ENCODE results near the gene ZNF532. TPM values are rescaled to one million over a fixed set of nuclear protein-coding genes. Genes with fewer than 3 reads are reported as not detected.

Gene ZNF532
- polyA plus RNA-seq, 1 experiment = 75.3 TPM

GRCh38 chr18:58831606-58832005, 33.1 kb upstream of the ZNF532 start:
- ChIA-PET POLR2A (no interaction called here), CTCF (no interaction called here)
- Histone ChIP-seq H3K36me3 (ENCODE audit: control insufficient read depth, insufficient read depth, low read length) (no peaks in the 10 kb centered on the region), H3K4me3 (ENCODE audit: low read depth, low read length) (no peak overlapping the region), H3K27me3 (ENCODE audit: control insufficient read depth, insufficient read depth, low read length) (no peaks in the 10 kb centered on the region)
- TF ChIP-seq CTCF (IDR thresholded peaks at IDR 0.05; ENCODE audit: insufficient read depth, low read depth, low read length) = no peak
- DNase-seq (ENCODE audit: low read depth) = no peak

GRCh38 chr18:58838165-58838860, 26.4 kb upstream of the ZNF532 start:
- CTCF ChIA-PET = interaction anchor here (1.1 kb wide), 1 partner anchor 9 kb away, joined by 3 read pairs; no protein-coding TSS in a partner anchor
- TF ChIP-seq CTCF (IDR thresholded peaks at IDR 0.05; ENCODE audit: insufficient read depth, low read depth, low read length) = no peak

GRCh38 chr18:58838946-58839345, 25.7 kb upstream of the ZNF532 start:
- POLR2A ChIA-PET = no interaction called here
- H3K27me3 ChIP-seq (ENCODE audit: control insufficient read depth, insufficient read depth, low read length) = no peaks in the 10 kb centered on the region
- H3K4me3 ChIP-seq (ENCODE audit: low read depth, low read length) = no peak overlapping the region
- CTCF ChIA-PET = interaction anchor here (0.7 kb wide), 1 partner anchor 9 kb away, joined by 3 read pairs; no protein-coding TSS in a partner anchor
- TF ChIP-seq CTCF (IDR thresholded peaks at IDR 0.05; ENCODE audit: insufficient read depth, low read depth, low read length) = no peak
- DNase-seq (ENCODE audit: low read depth) = no peak
- no peaks in the 10 kb centered on the region for H3K36me3 ChIP-seq (ENCODE audit: control insufficient read depth, insufficient read depth, low read length)

More at GRCh38 chr18:58838165-58838860, 26.4 kb upstream of the ZNF532 start:
- DNase-seq (ENCODE audit: low read depth) = no peak
- no peaks in the 10 kb centered on the region for H3K27me3 ChIP-seq (ENCODE audit: control insufficient read depth, insufficient read depth, low read length)
- H3K4me3 ChIP-seq (ENCODE audit: low read depth, low read length) = no peak overlapping the region
- POLR2A ChIA-PET = no interaction called here
- no peaks in the 10 kb centered on the region for H3K36me3 ChIP-seq (ENCODE audit: control insufficient read depth, insufficient read depth, low read length)

- ChIA-PET POLR2A (no interaction called here), CTCF (interaction anchor here (0.9 to 1.1 kb wide), 3 partner anchors 24 to 69 kb away, joined by 3 read pairs; no protein-coding TSS in a partner anchor)
- TF ChIP-seq CTCF (IDR thresholded peaks at IDR 0.05; ENCODE audit: insufficient read depth, low read depth, low read length) = no peak
- Histone ChIP-seq H3K4me3 (ENCODE audit: low read depth, low read length) (no peak overlapping the region), H3K36me3 (ENCODE audit: control insufficient read depth, insufficient read depth, low read length) (no peaks in the 10 kb centered on the region), H3K27me3 (ENCODE audit: control insufficient read depth, insufficient read depth, low read length) (no peaks in the 10 kb centered on the region)
- no peak for DNase-seq (ENCODE audit: low read depth)
Observed at GRCh38 chr18:58842978-58843687, 21.5 kb upstream of the ZNF532 start.

- ChIA-PET POLR2A (no interaction called here), CTCF (interaction anchor here (0.9 to 1.1 kb wide), 3 partner anchors 24 to 70 kb away, joined by 3 read pairs; no protein-coding TSS in a partner anchor)
- no peak for DNase-seq (ENCODE audit: low read depth)
- Histone ChIP-seq H3K36me3 (ENCODE audit: control insufficient read depth, insufficient read depth, low read length) (no peaks in the 10 kb centered on the region), H3K27me3 (ENCODE audit: control insufficient read depth, insufficient read depth, low read length) (no peaks in the 10 kb centered on the region), H3K4me3 (ENCODE audit: low read depth, low read length) (no peak overlapping the region)
- no peak for TF ChIP-seq CTCF (IDR thresholded peaks at IDR 0.05; ENCODE audit: insufficient read depth, low read depth, low read length)
Observed at GRCh38 chr18:58843688-58844035, 21.0 kb upstream of the ZNF532 start.
